CD4-positive, alpha-beta T cell treated with Interleukin-4 for 4 hours (primary cell): Measurements from ENCODE around the gene KRT72.
A peak's percentile ranks its signal among the peaks of the same experiment; 100 is the strongest.
"Not testable (repeated sequence)": the region's sequence is repeated elsewhere in the genome, so short reads cannot be mapped to it uniquely, and the experiment has no call there.

ENCODE experiments used
- DNase-seq: peaks from one replicate; pipeline ENCODE4 v3.0.0-alpha.2; 2020

KRT72 gene

DNA sequence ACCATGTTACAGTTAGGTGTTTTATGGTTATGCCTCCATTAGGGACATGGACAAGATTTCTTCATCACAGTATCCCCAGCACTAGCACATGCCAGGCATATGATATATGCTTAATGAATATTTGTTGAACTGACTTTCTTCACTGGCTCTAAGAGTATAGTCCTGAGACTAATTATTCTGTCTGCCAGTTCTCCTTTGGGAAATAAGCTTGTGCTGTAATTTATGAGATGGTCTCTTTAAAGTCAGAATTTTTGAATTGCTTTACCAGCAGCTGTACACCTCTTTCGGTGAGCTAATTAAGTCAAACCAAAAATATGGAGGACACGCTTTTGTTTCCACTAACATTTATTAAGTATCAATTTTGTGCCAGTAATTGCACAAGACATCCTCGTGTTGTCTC, 4.8 kb upstream of the KRT72 start:
- no peak for DNase-seq

- DNase-seq = no peak
These were observed 4.3 kb upstream of the KRT72 start for GRCh38 chr12:52605542-52605941.

- DNase-seq = no peak
These were observed 3.6 kb upstream of the KRT72 start for GRCh38 chr12:52604859-52605258.

- DNase-seq = peak; percentile 8
These were observed 2.1 kb upstream of the KRT72 start for GRCh38 chr12:52603314-52603713.

DNA sequence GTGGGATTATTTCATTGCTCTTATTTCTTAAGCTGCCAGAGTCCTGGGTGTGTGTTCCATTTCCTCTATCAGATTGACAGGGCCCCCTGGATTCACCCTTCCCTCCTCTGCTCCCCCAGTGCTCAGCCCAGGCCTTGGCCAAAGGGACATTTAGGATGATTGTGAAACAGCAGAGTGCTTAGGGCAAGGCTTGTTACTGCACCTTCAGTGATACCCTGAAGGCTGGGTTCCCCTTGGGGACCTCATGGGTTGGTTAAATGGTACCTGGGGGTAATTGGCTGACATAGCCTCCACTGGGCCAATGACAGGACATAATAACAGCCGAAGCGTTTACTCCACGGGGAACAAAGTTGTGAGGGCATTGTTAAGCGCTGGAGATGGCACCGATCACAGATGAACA, 1.3 kb upstream of the KRT72 start:
- DNase-seq = no peak

- DNase-seq = no peak
These were observed 408 bp upstream of the KRT72 start for GRCh38 chr12:52601671-52602070.

- no peak for DNase-seq
These were observed 788 bp downstream of the KRT72 start for GRCh38 chr12:52600475-52600874.

- DNase-seq = no peak
These were observed 1.2 kb downstream of the KRT72 start for GRCh38 chr12:52600071-52600470.

- DNase-seq = no peak
These were observed 2.3 kb downstream of the KRT72 start for GRCh38 chr12:52598966-52599365.

GRCh38 chr12:52594237-52594636, 7.0 kb downstream of the KRT72 start:
- not testable (repeated sequence) for DNase-seq

- no peak for DNase-seq
These were observed 9.7 kb downstream of the KRT72 start for GRCh38 chr12:52591521-52591920.

- DNase-seq = no peak
These were observed 11.2 kb downstream of the KRT72 start for GRCh38 chr12:52590021-52590420.

- DNase-seq = no peak
These were observed 13.7 kb downstream of the KRT72 start for GRCh38 chr12:52587563-52587962.

GRCh38 chr12:52585946-52586345, 15.3 kb downstream of the KRT72 start:
- peak; percentile 7 for DNase-seq

GRCh38 chr12:52585066-52585465, 16.2 kb downstream of the KRT72 start:
- DNase-seq = no peak

GRCh38 chr12:52584156-52584682, 17.0 kb downstream of the KRT72 start:
- no peak for DNase-seq

GRCh38 chr12:52582971-52583456, 18.2 kb downstream of the KRT72 start:
- DNase-seq = peak; percentile 58

GRCh38 chr12:52582486-52582885, 18.8 kb downstream of the KRT72 start:
- DNase-seq = no peak

DNA sequence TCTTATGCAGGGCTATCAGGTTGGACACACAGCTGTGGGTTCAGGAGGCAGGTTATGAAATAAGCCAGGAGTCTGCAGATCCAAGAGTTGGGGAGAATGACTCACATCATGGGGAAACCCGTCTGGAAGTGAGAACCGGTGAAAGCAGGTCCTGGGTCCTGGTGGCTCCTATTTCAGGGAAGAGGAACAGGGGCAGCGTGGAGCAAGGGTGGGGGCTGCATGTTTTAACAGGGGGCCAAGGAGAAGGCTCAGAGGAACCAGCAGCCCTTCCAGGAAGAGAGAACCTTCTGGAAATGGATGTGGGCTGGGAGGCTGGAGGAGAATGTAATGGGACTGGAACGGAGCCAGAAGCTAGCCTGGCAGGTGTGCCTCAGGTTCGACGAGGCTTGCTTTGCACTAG, 19.8 kb downstream of the KRT72 start:
- no peak for DNase-seq

GRCh38 chr12:52581066-52581465, 20.2 kb downstream of the KRT72 start:
- DNase-seq = no peak

- no peak for DNase-seq
These were observed 20.8 kb downstream of the KRT72 start for GRCh38 chr12:52580496-52580895.

GRCh38 chr12:52579468-52580465, 21.5 kb downstream of the KRT72 start:
- no peak for DNase-seq

DNA sequence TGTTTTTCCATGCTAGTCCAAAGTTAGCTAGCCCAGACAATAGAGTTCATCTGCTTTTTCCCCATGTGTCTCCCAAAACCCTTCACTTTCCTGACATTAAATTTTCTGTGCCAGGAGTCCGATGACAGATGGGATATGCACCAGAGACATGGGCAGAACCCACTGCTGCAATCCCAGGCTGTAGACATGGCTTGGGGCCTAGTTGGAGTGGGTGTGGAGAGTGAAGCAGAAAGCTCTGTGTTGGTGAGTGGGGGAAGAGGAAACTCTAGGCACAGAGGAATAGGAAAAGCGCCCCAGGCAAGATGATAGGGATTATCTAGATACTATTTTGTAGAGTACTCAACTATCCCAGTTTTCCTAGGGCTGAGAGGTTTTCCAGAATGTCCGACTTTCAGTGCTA, 22.8 kb downstream of the KRT72 start:
- DNase-seq = no peak

- DNase-seq = no peak
These were observed 23.9 kb downstream of the KRT72 start for GRCh38 chr12:52577316-52577715.
